HG02642 (cell line): ENCODE measurements around the gene KIF23.

Experiments used
- ATAC-seq: cut with Tn5 transposase; IDR thresholded peaks from one replicate; pipeline ENCODE4 v1.9.1; 2021; ENCODE audit warnings: mild to moderate bottlenecking; ENCODE audit not compliant: unreplicated experiment, poor library complexity

The KIF23 gene

GRCh38 chr15:69393831-69394491, 20.2 kb upstream of the KIF23 start:
- ATAC-seq, result no peak

- ATAC-seq, result no peak
Measured at GRCh38 chr15:69394556-69395282, 19.4 kb upstream of the KIF23 start.

DNA sequence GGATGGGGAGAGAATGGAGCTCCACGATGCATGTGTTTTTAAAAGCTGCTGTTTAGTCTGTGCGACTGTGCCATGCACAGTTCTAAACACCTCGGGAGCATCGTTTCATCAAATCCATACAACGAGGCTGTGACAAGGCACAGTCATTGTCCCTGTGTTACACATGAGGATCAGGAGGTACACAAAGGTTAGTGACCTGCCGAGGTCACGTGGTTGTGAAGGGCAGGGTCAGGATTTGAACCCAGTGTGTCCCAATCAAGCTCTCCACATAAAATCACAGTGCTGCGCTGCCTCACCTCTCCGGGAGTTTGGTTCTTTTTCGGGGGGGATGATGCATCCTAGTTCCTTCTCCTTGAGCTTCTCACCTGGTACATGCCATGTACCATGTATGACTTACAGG, 18.7 kb upstream of the KIF23 start:
- no peak for ATAC-seq

- ATAC-seq, result no peak
Measured at GRCh38 chr15:69395991-69396390, 18.2 kb upstream of the KIF23 start.

DNA sequence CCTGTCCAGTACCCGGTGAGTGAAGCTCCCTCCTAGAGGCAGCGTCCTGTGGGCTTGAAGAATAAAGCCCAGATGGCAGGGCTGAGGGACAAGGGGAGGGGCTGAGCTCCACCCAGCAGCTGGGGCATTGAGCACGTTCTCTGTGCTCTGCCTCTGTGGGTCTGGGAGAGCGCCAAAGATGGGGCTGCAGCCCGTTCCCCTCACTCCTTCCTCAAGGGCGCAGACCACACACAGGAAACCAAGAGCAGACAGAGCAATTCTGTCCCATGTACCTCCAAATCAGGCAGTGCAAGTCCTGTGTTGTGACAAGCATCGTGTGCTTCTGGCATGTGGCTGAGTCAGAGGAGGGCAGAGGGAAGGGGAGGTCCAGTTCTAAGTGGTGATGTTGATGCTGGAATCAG, 15.7 kb upstream of the KIF23 start:
- no peak for ATAC-seq

DNA sequence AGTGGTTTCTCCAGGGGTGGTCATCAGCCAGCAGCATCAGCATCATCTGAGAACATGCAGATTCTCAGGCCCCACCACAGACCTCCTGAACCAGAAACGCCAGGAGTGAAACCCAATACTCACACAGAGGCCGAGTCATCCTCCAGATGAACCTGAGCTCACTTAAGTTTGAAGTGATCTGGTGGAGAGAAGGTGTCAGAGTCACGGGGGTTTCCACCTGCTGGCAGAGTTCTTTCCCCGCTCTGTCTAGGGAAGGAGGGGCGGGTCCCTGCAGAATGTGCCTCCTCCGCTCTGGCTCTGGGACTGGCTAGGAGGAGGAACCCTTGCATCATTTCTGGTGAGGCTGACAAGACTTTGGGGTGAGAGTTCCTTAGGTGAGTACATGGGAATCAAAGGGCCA, 13.3 kb upstream of the KIF23 start:
- ATAC-seq, result no peak

DNA sequence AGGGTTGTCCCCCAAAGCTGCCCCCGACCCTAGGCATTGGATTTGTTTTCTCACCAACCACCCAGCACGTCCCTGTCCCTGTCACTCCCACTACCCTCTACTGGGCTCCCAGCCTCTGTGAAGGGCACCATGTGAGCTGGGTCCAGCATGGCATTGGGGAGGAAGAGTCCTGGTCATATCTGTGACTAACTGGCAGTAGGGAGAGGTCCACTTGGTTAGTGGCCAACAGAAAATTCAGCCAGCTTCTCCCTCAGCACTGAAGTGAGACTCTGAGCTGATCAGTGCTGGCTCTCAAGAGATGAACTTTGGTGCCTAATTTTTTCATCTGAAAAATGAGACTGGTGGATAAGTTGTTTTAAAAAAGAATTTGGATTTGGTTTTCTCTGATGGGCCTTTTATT, 11.3 kb upstream of the KIF23 start:
- ATAC-seq, result no peak

- ATAC-seq, result no peak
Measured at GRCh38 chr15:69403594-69403993, 10.6 kb upstream of the KIF23 start.

DNA sequence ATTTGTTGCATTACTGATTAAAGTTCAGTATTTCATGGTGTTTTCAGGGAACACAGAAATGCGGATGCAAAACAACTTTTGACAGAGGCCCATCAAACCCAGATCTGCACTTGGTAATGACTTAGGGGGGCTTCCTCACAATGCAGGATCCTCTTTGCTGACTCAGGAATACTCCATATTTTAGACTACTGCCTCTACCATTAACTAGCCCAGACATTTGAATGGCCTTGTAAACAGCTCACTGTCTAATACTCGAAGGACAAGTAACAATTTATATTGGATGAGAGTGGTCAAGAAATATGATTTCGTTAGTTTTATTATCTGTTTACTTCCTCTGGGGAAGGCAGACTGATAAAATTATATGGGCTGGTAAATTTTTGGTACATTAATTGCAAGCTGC, 9.0 kb upstream of the KIF23 start:
- ATAC-seq, result no peak

- no peak for ATAC-seq
Measured at GRCh38 chr15:69407719-69408400, 6.3 kb upstream of the KIF23 start.

DNA sequence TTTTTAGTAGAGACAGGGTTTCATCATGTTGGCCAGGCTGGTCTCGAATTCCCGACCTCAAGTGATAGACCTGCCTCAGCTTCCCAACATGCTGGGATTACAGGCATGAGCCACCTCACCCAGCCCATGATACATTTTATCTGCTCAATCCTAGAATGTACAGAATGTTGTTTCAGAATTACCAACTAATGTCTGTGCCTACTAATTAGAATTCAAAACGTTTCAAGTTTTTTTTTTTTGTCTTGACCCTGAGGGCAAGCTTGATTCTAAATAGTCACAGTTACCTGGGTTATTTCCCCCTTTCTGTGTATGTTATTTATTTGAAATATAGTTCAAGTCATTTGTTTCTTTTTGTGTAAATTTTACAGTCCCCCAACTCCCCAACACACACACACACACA, 5.3 kb upstream of the KIF23 start:
- no peak for ATAC-seq

GRCh38 chr15:69410248-69410874, 3.8 kb upstream of the KIF23 start:
- no peak for ATAC-seq

DNA sequence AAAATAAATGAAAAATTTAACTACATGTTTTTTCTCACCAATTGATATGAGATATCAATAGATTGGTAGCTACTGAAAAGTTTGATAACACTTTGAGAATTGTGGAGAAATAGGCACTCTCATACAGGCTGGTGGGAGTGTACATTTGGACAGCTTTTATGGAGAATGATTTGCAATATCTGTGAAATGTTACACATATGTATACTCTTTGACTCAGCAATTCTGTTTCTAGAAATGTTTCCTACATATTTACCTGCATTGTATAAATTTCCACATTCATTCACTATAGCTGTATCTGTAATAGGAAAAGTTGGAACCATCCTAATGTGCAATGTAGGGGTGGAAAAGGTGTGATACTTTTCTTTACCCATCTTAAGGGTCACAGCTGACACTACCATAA, 1.9 kb upstream of the KIF23 start:
- no peak for ATAC-seq

GRCh38 chr15:69412701-69413100, 1.4 kb upstream of the KIF23 start:
- no peak for ATAC-seq

GRCh38 chr15:69414701-69415167, 585 bp downstream of the KIF23 start:
- ATAC-seq, result peak; percentile 38

- ATAC-seq, result no peak
Measured at GRCh38 chr15:69415381-69415780, 1.2 kb downstream of the KIF23 start.

GRCh38 chr15:69417581-69417980, 3.4 kb downstream of the KIF23 start:
- no peak for ATAC-seq

DNA sequence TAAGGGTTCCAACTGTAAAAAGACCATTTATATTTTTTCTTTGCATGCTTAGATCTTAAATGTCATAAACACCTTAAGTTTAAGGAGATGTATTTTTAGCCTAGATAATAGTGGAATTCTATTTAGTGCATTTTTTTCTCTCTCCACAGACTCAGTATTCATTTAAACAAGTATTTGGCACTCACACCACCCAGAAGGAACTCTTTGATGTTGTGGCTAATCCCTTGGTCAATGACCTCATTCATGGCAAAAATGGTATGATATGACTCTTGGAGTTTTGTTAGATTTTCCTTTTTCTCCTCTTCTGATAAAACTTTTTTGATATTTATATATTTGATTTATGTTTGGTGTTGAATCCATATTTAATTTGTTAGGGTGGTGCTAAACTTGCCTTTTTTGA, 7.3 kb downstream of the KIF23 start:
- ATAC-seq, result no peak

DNA sequence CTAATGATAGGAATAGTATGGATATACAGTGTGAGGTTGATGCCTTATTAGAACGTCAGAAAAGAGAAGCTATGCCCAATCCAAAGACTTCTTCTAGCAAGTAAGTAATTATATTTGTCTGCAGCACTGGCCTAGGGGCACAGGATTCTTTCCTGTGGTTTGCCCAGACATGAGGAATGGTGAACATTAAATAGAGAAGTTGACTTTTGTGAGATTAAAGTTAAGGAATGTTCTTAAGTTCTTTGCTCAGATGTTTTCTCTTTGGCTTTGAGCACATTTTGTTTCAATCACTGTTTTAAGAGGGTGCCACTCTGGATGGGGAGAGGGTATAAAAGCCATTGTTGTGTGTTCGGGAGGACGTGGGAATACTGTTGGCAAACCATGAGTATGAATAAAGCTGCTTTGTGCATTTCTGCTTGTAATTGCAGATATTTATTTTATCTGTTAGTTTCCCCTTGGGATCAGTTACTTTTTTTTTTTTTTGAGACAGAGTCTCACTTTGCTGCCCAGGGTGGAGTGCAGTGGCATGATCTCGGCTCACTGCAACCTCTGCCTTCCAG, 8.3 kb downstream of the KIF23 start:
- ATAC-seq, result no peak

DNA sequence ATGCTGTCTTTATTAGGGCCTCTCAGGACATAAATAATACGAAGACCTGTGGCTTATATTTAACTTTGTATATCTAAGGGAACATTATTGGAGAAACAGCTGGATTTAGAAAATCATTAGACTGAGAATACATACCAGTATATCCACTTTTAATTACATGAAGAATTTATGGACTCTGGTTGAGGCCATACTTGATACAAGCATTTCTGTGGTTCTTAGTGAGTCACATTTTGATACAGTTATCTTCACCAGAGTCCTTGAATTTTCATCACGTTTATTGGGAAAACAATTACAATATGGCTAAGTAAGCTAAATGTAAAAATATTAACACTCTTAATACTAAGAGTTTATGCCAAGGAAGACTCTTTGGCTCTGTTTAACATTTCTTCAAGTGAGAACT, 9.9 kb downstream of the KIF23 start:
- ATAC-seq, result no peak
